Measurements from ENCODE around the gene TPRN.

- TF ChIP-seq, protein P1, sequence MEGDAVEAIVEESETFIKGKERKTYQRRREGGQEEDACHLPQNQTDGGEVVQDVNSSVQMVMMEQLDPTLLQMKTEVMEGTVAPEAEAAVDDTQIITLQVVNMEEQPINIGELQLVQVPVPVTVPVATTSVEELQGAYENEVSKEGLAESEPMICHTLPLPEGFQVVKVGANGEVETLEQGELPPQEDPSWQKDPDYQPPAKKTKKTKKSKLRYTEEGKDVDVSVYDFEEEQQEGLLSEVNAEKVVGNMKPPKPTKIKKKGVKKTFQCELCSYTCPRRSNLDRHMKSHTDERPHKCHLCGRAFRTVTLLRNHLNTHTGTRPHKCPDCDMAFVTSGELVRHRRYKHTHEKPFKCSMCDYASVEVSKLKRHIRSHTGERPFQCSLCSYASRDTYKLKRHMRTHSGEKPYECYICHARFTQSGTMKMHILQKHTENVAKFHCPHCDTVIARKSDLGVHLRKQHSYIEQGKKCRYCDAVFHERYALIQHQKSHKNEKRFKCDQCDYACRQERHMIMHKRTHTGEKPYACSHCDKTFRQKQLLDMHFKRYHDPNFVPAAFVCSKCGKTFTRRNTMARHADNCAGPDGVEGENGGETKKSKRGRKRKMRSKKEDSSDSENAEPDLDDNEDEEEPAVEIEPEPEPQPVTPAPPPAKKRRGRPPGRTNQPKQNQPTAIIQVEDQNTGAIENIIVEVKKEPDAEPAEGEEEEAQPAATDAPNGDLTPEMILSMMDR (IDR thresholded peaks at IDR 0.05 in 4 of 5, conservative IDR thresholded peaks at IDR 0.05 in 1 of 5), result no peak
- no peak for TF ChIP-seq POLR2A (IDR thresholded peaks at IDR 0.05)
Observed at GRCh38 chr9:137242269-137243203, 42.0 kb upstream of the TPRN start.
